ES-I3 (cell line): ENCODE results near the gene FBLN7.
"Not testable (repeated sequence)": the region's sequence is repeated elsewhere in the genome, so short reads cannot be mapped to it uniquely, and the experiment has no call there.

ENCODE experiments used
- H3K36me3 ChIP-seq: 2 replicates; pipeline ENCODE4 v1.6.1; 2013; ENCODE audit warnings: mild to moderate bottlenecking, low read length, control low read depth, moderate library complexity; ENCODE audit not compliant: insufficient read depth
- H3K4me1 ChIP-seq: 2 replicates; pipeline ENCODE4 v1.6.1; 2013; ENCODE audit warnings: mild to moderate bottlenecking, control low read depth, low read length; ENCODE audit not compliant: insufficient read depth
- H3K9ac ChIP-seq: 2 replicates; pipeline ENCODE4 v1.6.1; 2013; ENCODE audit warnings: low read depth, mild to moderate bottlenecking, low read length, moderate library complexity
- H3K9me3 ChIP-seq: 2 replicates; pipeline ENCODE4 v1.6.1; 2013; ENCODE audit warnings: mild to moderate bottlenecking, low read length, moderate library complexity; ENCODE audit not compliant: control insufficient read depth, insufficient read depth

Gene FBLN7

GRCh38 chr2:112195167-112195766, 57.1 kb downstream of the FBLN7 start:
- no peaks in the 10 kb centered on the region for H3K9me3 ChIP-seq
- H3K36me3 ChIP-seq, result no peaks in the 10 kb centered on the region
- no peak overlapping the region for H3K9ac ChIP-seq
- no peaks in the 10 kb centered on the region for H3K4me1 ChIP-seq

GRCh38 chr2:112195950-112196349, 57.8 kb downstream of the FBLN7 start:
- no peaks in the 10 kb centered on the region for H3K36me3 ChIP-seq
- no peaks in the 10 kb centered on the region for H3K9me3 ChIP-seq
- no peaks in the 10 kb centered on the region for H3K4me1 ChIP-seq
- H3K9ac ChIP-seq, result no peak overlapping the region

- Histone ChIP-seq H3K9me3 (peaks cover 2% of the 10 kb centered on the region; the same call in 1 of the 2 replicates), H3K36me3 (no peaks in the 10 kb centered on the region), H3K4me1 (no peaks in the 10 kb centered on the region), H3K9ac (no peak overlapping the region)
These were observed 59.7 kb downstream of the FBLN7 start for GRCh38 chr2:112197868-112198267.

GRCh38 chr2:112198780-112199179, 60.6 kb downstream of the FBLN7 start:
- peaks cover 8% of the 10 kb centered on the region for H3K9me3 ChIP-seq
- no peak overlapping the region for H3K9ac ChIP-seq
- no peaks in the 10 kb centered on the region for H3K4me1 ChIP-seq
- no peaks in the 10 kb centered on the region for H3K36me3 ChIP-seq

GRCh38 chr2:112199188-112199587, 61.0 kb downstream of the FBLN7 start:
- H3K4me1 ChIP-seq, result no peaks in the 10 kb centered on the region
- H3K36me3 ChIP-seq, result no peaks in the 10 kb centered on the region
- H3K9me3 ChIP-seq, result peaks cover 8% of the 10 kb centered on the region
- no peak overlapping the region for H3K9ac ChIP-seq

- no peaks in the 10 kb centered on the region for H3K36me3 ChIP-seq
These were observed 63.7 kb downstream of the FBLN7 start for GRCh38 chr2:112201696-112202430.

GRCh38 chr2:112204411-112204810, 66.2 kb downstream of the FBLN7 start:
- Histone ChIP-seq H3K9me3 (peaks cover 8% of the 10 kb centered on the region), H3K4me1 (no peaks in the 10 kb centered on the region), H3K9ac (no peak overlapping the region), H3K36me3 (no peaks in the 10 kb centered on the region)

More at GRCh38 chr2:112201696-112202430, 63.7 kb downstream of the FBLN7 start:
- H3K9me3 ChIP-seq, result peaks cover 8% of the 10 kb centered on the region
- H3K4me1 ChIP-seq, result no peaks in the 10 kb centered on the region
- H3K9ac ChIP-seq, result no peak overlapping the region

GRCh38 chr2:112207905-112208304, 69.7 kb downstream of the FBLN7 start:
- H3K9me3 ChIP-seq, H3K4me1 ChIP-seq, H3K36me3 ChIP-seq, H3K9ac ChIP-seq: not testable (repeated sequence)

- Histone ChIP-seq H3K9me3 (no peaks in the 10 kb centered on the region), H3K9ac (no peak overlapping the region), H3K36me3 (no peaks in the 10 kb centered on the region), H3K4me1 (no peaks in the 10 kb centered on the region)
These were observed 78.0 kb downstream of the FBLN7 start for GRCh38 chr2:112216167-112216566.

- Histone ChIP-seq H3K9ac (no peak overlapping the region), H3K36me3 (no peaks in the 10 kb centered on the region; the same call in 1 of the 2 replicates), H3K4me1 (no peaks in the 10 kb centered on the region), H3K9me3 (no peaks in the 10 kb centered on the region)
These were observed 79.7 kb downstream of the FBLN7 start for GRCh38 chr2:112217854-112218253.

GRCh38 chr2:112220186-112220585, 82.0 kb downstream of the FBLN7 start:
- Histone ChIP-seq H3K9ac (no peak overlapping the region), H3K36me3 (no peaks in the 10 kb centered on the region; the same call in 1 of the 2 replicates), H3K4me1 (no peaks in the 10 kb centered on the region), H3K9me3 (no peaks in the 10 kb centered on the region)

GRCh38 chr2:112220831-112221230, 82.6 kb downstream of the FBLN7 start:
- Histone ChIP-seq H3K36me3 (no peaks in the 10 kb centered on the region; the same call in 1 of the 2 replicates), H3K9ac (no peak overlapping the region), H3K9me3 (no peaks in the 10 kb centered on the region), H3K4me1 (no peaks in the 10 kb centered on the region)

- Histone ChIP-seq H3K9ac (no peak overlapping the region), H3K36me3 (no peaks in the 10 kb centered on the region)
These were observed 91.2 kb downstream of the FBLN7 start for GRCh38 chr2:112229348-112229747.

GRCh38 chr2:112230371-112230770, 92.2 kb downstream of the FBLN7 start:
- Histone ChIP-seq H3K9me3 (no peaks in the 10 kb centered on the region), H3K9ac (no peak overlapping the region), H3K4me1 (no peaks in the 10 kb centered on the region), H3K36me3 (no peaks in the 10 kb centered on the region)

More at GRCh38 chr2:112229348-112229747, 91.2 kb downstream of the FBLN7 start:
- no peaks in the 10 kb centered on the region for H3K4me1 ChIP-seq
- no peaks in the 10 kb centered on the region for H3K9me3 ChIP-seq
